GM18499 (cell line): Measurements from ENCODE around the gene QSOX1.

Experiments
- ATAC-seq: cut with Tn5 transposase; IDR thresholded peaks from one replicate; pipeline ENCODE4 v1.9.1; 2021; ENCODE audit warnings: moderate number of reproducible peaks; ENCODE audit not compliant: insufficient read depth, unreplicated experiment

QSOX1 gene

GRCh38 chr1:180248176-180248575 is 93.5 kb downstream of the QSOX1 start:
- ATAC-seq, result no peak

DNA sequence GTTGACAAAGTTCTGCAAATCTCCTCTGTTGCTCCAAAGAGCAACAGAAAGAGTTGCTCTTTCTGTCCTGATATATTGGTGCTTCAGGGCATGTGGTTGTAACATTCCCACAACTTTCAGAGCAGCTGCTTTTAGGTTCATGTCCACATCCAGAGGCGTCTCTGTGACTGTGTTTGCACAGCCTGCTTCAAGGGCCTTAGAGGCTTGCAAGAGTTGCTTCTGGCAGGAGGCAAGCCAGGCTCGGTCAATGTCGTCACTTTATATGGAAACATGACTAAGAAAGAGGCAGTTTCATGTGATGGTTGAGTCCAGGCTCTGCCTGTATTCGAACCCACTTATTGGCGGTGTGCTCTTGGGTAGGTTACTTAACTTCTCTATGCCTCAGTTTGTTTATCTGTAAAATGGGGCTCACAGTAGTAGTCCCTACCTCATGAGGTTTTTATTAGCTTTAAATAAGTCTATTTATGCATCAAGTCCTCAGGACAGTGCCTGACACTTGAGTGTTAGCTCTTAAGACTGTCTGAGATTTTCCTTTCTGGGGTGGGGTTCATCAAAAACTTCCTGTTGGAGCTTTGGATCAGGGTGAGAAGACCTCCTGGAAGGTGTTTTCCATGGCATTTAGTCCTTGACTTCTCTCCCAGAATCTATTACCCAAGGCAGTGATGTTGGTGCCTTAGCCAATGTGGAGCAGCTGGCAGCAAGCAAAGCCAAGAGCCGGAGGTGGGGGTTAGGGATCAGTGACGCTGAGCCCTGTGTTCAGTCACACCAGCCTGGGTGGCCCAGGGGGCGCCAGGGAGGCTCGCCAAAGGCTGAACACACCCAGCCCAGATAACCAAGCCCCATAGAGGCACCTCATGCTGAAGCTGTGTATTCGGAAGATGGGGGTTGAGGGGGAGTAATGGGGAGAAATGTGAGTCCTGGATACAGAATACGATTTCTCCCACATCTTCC is 94.3 kb downstream of the QSOX1 start:
- no peak for ATAC-seq

GRCh38 chr1:180249725-180250498 is 95.2 kb downstream of the QSOX1 start:
- ATAC-seq, result no peak

GRCh38 chr1:180250499-180250770 is 95.8 kb downstream of the QSOX1 start:
- ATAC-seq, result no peak

- no peak for ATAC-seq
Observed at GRCh38 chr1:180250883-180251509, 96.3 kb downstream of the QSOX1 start.

- ATAC-seq, result no peak
Observed at GRCh38 chr1:180251526-180252305, 97.0 kb downstream of the QSOX1 start.

- ATAC-seq, result no peak
Observed at GRCh38 chr1:180252638-180253536, 98.2 kb downstream of the QSOX1 start.
